A549 treated with CpdA at 1 μM for 4 hours (cell line): ENCODE data around the gene DOCK6. TPM values are rescaled to one million over a fixed set of nuclear protein-coding genes. Genes with fewer than 3 reads are reported as not detected.

Experiments
- total RNA-seq: library from RNA; stranded (reverse); fragments of 200-300 nt; extraction: Qiagen RNA extraction; gene quantifications from 5 replicates; pipeline ENCODE4 v1.2.3, GENCODE V29; 2022; ENCODE audit warnings: low read depth

Gene DOCK6
- total RNA-seq = 7.9 to 10.9 TPM (median 8.3 TPM) in 5 replicates

GRCh38 chr19:11261971-11262839, at the start of gene DOCK6:
DOCK6 (minus strand) TSS chr19:11262524; CDS start chr19:11262440, 84 bp downstream.

DNA sequence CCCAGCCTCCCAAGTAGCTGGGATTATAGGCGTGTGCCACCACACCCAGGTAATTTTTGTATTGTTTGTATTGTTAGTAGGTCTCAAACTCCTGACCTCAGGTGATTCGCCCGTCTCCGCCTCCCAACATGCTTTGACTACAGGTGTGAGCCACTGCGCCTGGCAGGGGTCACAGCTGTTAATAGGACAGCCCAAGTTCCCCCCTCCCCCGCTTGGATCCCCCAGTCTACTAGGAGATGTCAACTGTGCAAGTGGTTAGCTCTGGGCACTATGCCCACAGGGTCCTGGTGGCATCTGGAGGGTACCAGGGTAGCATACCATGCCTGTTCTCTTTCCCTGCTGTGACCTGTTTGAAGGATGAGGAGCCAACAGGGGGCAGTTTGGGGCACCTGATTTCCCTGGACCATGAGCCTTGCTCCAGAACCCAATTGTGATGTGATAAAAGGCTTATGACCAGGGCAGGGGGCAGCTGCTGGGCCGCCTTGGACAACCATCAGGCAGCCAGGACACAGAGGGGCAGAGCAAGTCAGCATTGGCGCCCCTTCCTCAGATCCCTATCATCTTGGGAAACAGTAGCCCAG, 33.4 kb upstream of the DOCK6 start, which contains the start of gene TSPAN16:
TSS of gene TSPAN16 (plus strand) at position 496 of the 581 bp plus-strand sequence. CDS start 138 bp downstream, outside the sequence.

GRCh38 chr19:11239377-11240000, 22.8 kb downstream of the DOCK6 start, which contains the start of gene ANGPTL8:
ANGPTL8 (plus strand) TSS chr19:11239619; CDS start chr19:11239638, 19 bp downstream.

GRCh38 chr19:11197291-11198174, 64.8 kb downstream of the DOCK6 start, which contains the start of gene KANK2:
KANK2 (minus strand) TSS chr19:11197545; CDS start chr19:11194511, 3,034 bp downstream.

GRCh38 chr19:11155373-11156120, 106.8 kb downstream of the DOCK6 start, which contains the start of gene SPC24:
SPC24 (minus strand) TSS chr19:11155782; CDS start chr19:11155776, 6 bp downstream.

Other genes with a start within 250 kb of the DOCK6 start
- gene LDLR, start 173.1 kb downstream of the DOCK6 start, total RNA-seq = 27.3 to 36.5 TPM (median 31.2 TPM) in 5 replicates
- gene SPC24, start 106.7 kb downstream of the DOCK6 start, total RNA-seq = 9.8 to 13.8 TPM (median 12.4 TPM) in 5 replicates
- gene KANK2, start 65.0 kb downstream of the DOCK6 start, total RNA-seq = 26.5 to 40.8 TPM (median 35.1 TPM) in 5 replicates
- gene ANGPTL8, start 22.9 kb downstream of the DOCK6 start, total RNA-seq = not detected in 5 replicates
- not detected in 5 replicates for gene TSPAN16, start 33.6 kb upstream of the DOCK6 start, total RNA-seq
- gene RAB3D, start 77.1 kb upstream of the DOCK6 start, total RNA-seq = 2.4 to 3.5 TPM (median 3.0 TPM) in 5 replicates
- gene TMEM205, start 83.7 kb upstream of the DOCK6 start, total RNA-seq = 93.6 to 128 TPM (median 112 TPM) in 5 replicates
- 4.3 to 5.6 TPM (median 5.5 TPM) in 5 replicates for gene CCDC159, start 84.0 kb upstream of the DOCK6 start, total RNA-seq
- gene PLPPR2, start 92.9 kb upstream of the DOCK6 start, total RNA-seq = 6.8 to 10.4 TPM (median 10.3 TPM) in 5 replicates
- 1.3 to 2.7 TPM (median 2.3 TPM) in 5 replicates for gene SWSAP1, start 112.1 kb upstream of the DOCK6 start, total RNA-seq
- 3.5 to 5.7 TPM (median 5.1 TPM) in 5 replicates for gene EPOR, start 121.8 kb upstream of the DOCK6 start, total RNA-seq
- gene RGL3, start 156.8 kb upstream of the DOCK6 start, total RNA-seq = 1.3 to 2.4 TPM (median 1.8 TPM) in 5 replicates
- 0.87 to 1.4 TPM (median 1.1 TPM) in 5 replicates for gene ODAD3, start 172.6 kb upstream of the DOCK6 start, total RNA-seq
- gene PRKCSH, start 173.1 kb upstream of the DOCK6 start, total RNA-seq = 251 to 271 TPM (median 263 TPM) in 5 replicates
- 0.07 to 0.19 TPM (median 0.13 TPM) in 4 of 5 replicates, not detected in the other for gene ELAVL3, start 218.5 kb upstream of the DOCK6 start, total RNA-seq
- 4.1 to 5.9 TPM (median 5.4 TPM) in 5 replicates for gene ZNF653, start 243.3 kb upstream of the DOCK6 start, total RNA-seq